ENCODE results near the gene UBE2A. TPM values are rescaled to one million over a fixed set of nuclear protein-coding genes. Genes with fewer than 3 reads are reported as not detected.

UBE2A gene
- total and polyA plus RNA-seq, 2 donors from 2014 or later: 50.5 to 51.3 TPM

GRCh38 chrX:119606280-119607017 is 32.1 kb downstream of the UBE2A start, which contains the start of gene NKRF:
TSS of gene NKRF (minus strand) at chrX:119606424.
- Histone ChIP-seq H3K4me3 (ENCODE audit: low read length in 3 of 3) (peak within 1 kb of the TSS; percentile 90 to 91 (median 91)), H3K4me1 (ENCODE audit: control insufficient read depth in 2 of 3, insufficient read depth in 2 of 3, low read depth in 1 of 3, low read length in 3 of 3) (peaks cover 0 to 2% (median 0%) of the 10 kb centered on the region in 3 donors), H3K9me3 (ENCODE audit: control insufficient read depth in 2 of 3, insufficient read depth in 1 of 3, low read length in 3 of 3) (no peaks in the 10 kb centered on the region), H3K36me3 (ENCODE audit: control insufficient read depth in 2 of 3, insufficient read depth in 3 of 3, low read length in 3 of 3) (no peaks in the 10 kb centered on the region), H3K27me3 (ENCODE audit: control insufficient read depth, insufficient read depth, low read length) (no peaks in the 10 kb centered on the region), H3K9ac (ENCODE audit: low read length in 3 of 3) (peak within 1 kb of the TSS; percentile 77 to 87 (median 79)), H3K27ac (ENCODE audit: low read depth in 2 of 2, low read length in 2 of 2) (peak within 1 kb of the TSS; percentile 95 to 98)
- DNase-seq (peak; percentile 93 to 97 (median 96)), FAIRE-seq (peak; percentile 60)
- intact Hi-C loops (cut with DNase I): no loop called here
- TF ChIP-seq, protein P1, sequence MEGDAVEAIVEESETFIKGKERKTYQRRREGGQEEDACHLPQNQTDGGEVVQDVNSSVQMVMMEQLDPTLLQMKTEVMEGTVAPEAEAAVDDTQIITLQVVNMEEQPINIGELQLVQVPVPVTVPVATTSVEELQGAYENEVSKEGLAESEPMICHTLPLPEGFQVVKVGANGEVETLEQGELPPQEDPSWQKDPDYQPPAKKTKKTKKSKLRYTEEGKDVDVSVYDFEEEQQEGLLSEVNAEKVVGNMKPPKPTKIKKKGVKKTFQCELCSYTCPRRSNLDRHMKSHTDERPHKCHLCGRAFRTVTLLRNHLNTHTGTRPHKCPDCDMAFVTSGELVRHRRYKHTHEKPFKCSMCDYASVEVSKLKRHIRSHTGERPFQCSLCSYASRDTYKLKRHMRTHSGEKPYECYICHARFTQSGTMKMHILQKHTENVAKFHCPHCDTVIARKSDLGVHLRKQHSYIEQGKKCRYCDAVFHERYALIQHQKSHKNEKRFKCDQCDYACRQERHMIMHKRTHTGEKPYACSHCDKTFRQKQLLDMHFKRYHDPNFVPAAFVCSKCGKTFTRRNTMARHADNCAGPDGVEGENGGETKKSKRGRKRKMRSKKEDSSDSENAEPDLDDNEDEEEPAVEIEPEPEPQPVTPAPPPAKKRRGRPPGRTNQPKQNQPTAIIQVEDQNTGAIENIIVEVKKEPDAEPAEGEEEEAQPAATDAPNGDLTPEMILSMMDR (IDR thresholded peaks at IDR 0.05; ENCODE audit: borderline replicate concordance, extremely low read depth, insufficient read depth): no peak

DNA sequence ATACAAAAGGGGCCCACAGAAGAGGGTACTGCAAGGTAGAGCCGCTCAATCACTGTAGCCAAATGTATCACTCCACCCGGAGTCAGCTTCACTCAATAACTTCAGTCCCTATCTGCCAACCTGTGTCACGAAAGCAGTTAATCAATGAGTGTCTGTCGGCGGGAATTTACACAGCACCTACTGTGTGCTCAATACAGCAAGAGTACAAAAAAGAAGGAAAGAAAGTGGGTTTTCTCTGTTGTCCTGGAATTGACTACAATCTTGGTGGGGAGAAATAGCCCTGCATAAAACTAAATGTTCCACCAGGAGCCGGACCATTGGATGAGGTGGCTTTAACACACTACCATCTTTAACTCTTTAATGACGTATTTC is 32.6 kb downstream of the UBE2A start:
- H3K27ac ChIP-seq (ENCODE audit: low read depth in 2 of 2, low read length in 2 of 2): peak overlapping the region; percentile 95 to 98
- peak overlapping the region; percentile 77 to 87 (median 77) for H3K9ac ChIP-seq (ENCODE audit: low read length in 3 of 3)
- intact Hi-C loops (cut with DNase I): no loop called here
- TF ChIP-seq, protein P1 (IDR thresholded peaks at IDR 0.05; ENCODE audit: borderline replicate concordance, extremely low read depth, insufficient read depth): no peak
- H3K4me3 ChIP-seq (ENCODE audit: low read length in 3 of 3): peak overlapping the region; percentile 74 to 91 (median 90)
- H3K9me3 ChIP-seq (ENCODE audit: control insufficient read depth in 2 of 3, insufficient read depth in 1 of 3, low read length in 3 of 3): no peaks in the 10 kb centered on the region
- DNase-seq (no peak), FAIRE-seq (no peak)
- no peaks in the 10 kb centered on the region for H3K36me3 ChIP-seq (ENCODE audit: control insufficient read depth in 2 of 3, insufficient read depth in 3 of 3, low read length in 3 of 3)
- peaks cover 0 to 2% (median 0%) of the 10 kb centered on the region in 3 donors for H3K4me1 ChIP-seq (ENCODE audit: control insufficient read depth in 2 of 3, insufficient read depth in 2 of 3, low read depth in 1 of 3, low read length in 3 of 3)
- no peaks in the 10 kb centered on the region for H3K27me3 ChIP-seq (ENCODE audit: control insufficient read depth, insufficient read depth, low read length)

- no peak overlapping the region for H3K4me3 ChIP-seq (ENCODE audit: low read length in 3 of 3)
- TF ChIP-seq, protein P1 (IDR thresholded peaks at IDR 0.05; ENCODE audit: borderline replicate concordance, extremely low read depth, insufficient read depth): no peak
- H3K27me3 ChIP-seq (ENCODE audit: control insufficient read depth, insufficient read depth, low read length): no peaks in the 10 kb centered on the region
- intact Hi-C loops (cut with DNase I): no loop called here
- no peaks in the 10 kb centered on the region for H3K36me3 ChIP-seq (ENCODE audit: control insufficient read depth in 2 of 3, insufficient read depth in 3 of 3, low read length in 3 of 3)
- FAIRE-seq: no peak
- H3K9me3 ChIP-seq (ENCODE audit: control insufficient read depth in 2 of 3, insufficient read depth in 1 of 3, low read length in 3 of 3): no peaks in the 10 kb centered on the region
- no peak overlapping the region for H3K9ac ChIP-seq (ENCODE audit: low read length in 3 of 3)
- H3K4me1 ChIP-seq (ENCODE audit: control insufficient read depth in 2 of 3, insufficient read depth in 2 of 3, low read depth in 1 of 3, low read length in 3 of 3): peaks cover 0 to 3% (median 0%) of the 10 kb centered on the region in 3 donors
- no peak overlapping the region for H3K27ac ChIP-seq (ENCODE audit: low read depth in 2 of 2, low read length in 2 of 2)
- DNase-seq: no peak
Observed at GRCh38 chrX:119614776-119615175, 40.4 kb downstream of the UBE2A start.
